H1 (cell line): Measurements from ENCODE around the gene CORT. TPM values are rescaled to one million over a fixed set of nuclear protein-coding genes. Genes with fewer than 3 reads are reported as not detected.

ENCODE experiments used
- KDM1A ChIP-seq: fragments of 200-600, 300-600 bp; sonication (generic); IDR thresholded peaks from 2 replicates; pipeline ENCODE4 v1.7.1; 2016; ENCODE audit warnings: mild to moderate bottlenecking, low read length, borderline replicate concordance
- RAD21 ChIP-seq, 2 experiments: IDR thresholded peaks in 1 of 2; conservative IDR thresholded peaks in 1 of 2; 2 replicates each; pipeline ENCODE4 v1.6.1; 2011; ENCODE audit warnings: low read depth in 2 of 2, low read length in 2 of 2, improper control_type of control experiment in 1 of 2, inconsistent platforms in 1 of 2, mild to moderate bottlenecking in 1 of 2, moderate library complexity in 1 of 2
- SIRT6 ChIP-seq: IDR thresholded peaks from one replicate; pipeline ENCODE4 v1.7.1; 2012; ENCODE audit warnings: low read length, inconsistent platforms
- SUZ12 ChIP-seq: fragments of 200-600 bp; sonication (generic); IDR thresholded peaks from 2 replicates; pipeline ENCODE4 v1.6.1; 2012; ENCODE audit warnings: mild to moderate bottlenecking, inconsistent platforms, low read length, moderate library complexity, mixed read lengths
- TBP ChIP-seq: IDR thresholded peaks from 2 replicates; pipeline ENCODE4 v1.6.1; 2011; ENCODE audit warnings: low read depth, low read length, improper control_type of control experiment
- TEAD4 ChIP-seq: IDR thresholded peaks from 2 replicates; pipeline ENCODE4 v1.6.1; 2012; ENCODE audit warnings: low read depth, low read length, inconsistent platforms, mixed read lengths
- polyA plus RNA-seq, 7 experiments: library from polyadenylated mRNA; depleted of rRNA in 3 of 7; stranded (reverse) in 5 of 7; unstranded in 2 of 7; fragments of >200 nt in 5 of 7; fragments of 200-250 nt in 2 of 7; gene quantifications; 1 replicate in 5 of 7; 2 replicates in 1 of 7; 4 replicates in 1 of 7; pipeline versions ENCODE4 v1.2.1 to v1.2.3, GENCODE V29; 2011 to 2013; ENCODE audit warnings: missing spikeins in 2 of 7, mixed read lengths in 2 of 7
- total RNA-seq: library from RNA; stranded (reverse); fragmentation: NEBNext Ultra II Directional; extraction: Animal tissue kit (Norgen Biotek cat#: 25700); gene quantifications from 2 replicates; pipeline ENCODE4 v1.2.1, GENCODE V29; 2021

The CORT gene
- total and polyA plus RNA-seq, 2 of the 8 experiments (the other 6 are each of a cell fraction or from before 2014, with no cell fraction given): 0.15 to 0.30 TPM

DNA sequence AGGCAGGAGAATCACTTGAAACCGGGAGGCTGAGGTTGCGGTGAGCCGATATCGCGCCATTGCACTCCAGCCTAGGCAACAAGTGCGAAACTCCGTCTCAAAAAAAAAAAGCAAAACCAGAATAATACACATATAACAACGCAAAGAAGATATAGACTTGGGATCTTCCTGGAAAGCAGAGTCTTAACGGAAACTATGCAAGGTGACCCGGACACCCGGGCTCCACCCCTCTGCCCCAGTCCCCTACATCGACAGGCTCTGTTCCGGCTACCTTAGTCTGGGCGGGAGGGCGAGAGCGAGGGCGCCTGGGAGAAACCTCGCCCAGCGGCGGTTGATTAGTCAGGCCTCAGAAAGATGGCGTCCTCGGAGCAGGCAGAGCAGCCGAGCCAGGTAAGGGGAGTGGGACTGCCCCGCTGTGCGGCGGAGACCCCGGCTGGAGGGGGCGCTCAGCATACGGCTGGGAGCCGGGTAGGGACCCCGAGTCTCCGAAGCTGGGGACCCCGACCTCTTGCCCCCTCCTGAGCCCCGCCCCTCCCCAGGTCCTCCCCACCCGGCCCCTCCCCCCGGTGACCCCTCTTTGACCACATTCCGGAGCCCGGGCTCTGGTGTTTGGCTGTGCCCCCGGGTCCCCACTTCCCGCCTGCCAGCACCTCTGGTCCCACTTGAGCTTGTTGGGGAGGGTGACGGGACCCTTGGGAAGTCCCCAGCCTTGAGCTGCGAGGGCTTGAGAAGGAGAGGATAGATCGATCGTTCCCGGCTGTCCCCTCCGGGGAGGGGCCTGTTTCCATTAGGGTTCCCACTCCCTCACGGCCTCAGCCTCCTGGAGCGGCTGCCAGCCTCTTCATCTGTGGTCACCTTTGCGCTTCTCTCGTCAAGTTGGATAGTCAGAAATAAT lies 25.0 kb downstream of the CORT start, which contains the start of gene PEX14 (continued):
- TF ChIP-seq TBP (peak; percentile 64; the same call in 1 of the 2 replicates), KDM1A (no peak), SIRT6 (no peak), TEAD4 (no peak), RAD21 (IDR thresholded peaks at IDR 0.05 in 1 of 2, conservative IDR thresholded peaks at IDR 0.05 in 1 of 2; ENCODE audit: low read depth in 2 of 2, low read length in 2 of 2) (no peak), SUZ12 (no peak)
